Measurements from ENCODE around the gene RAVER1. TPM values are rescaled to one million over a fixed set of nuclear protein-coding genes. Genes with fewer than 3 reads are reported as not detected.

Gene RAVER1
- total and polyA plus RNA-seq, 2 of the 13 experiments (the other 11 are each of a cell fraction or from before 2014, with no cell fraction given) = 3.6 to 7.9 TPM

DNA sequence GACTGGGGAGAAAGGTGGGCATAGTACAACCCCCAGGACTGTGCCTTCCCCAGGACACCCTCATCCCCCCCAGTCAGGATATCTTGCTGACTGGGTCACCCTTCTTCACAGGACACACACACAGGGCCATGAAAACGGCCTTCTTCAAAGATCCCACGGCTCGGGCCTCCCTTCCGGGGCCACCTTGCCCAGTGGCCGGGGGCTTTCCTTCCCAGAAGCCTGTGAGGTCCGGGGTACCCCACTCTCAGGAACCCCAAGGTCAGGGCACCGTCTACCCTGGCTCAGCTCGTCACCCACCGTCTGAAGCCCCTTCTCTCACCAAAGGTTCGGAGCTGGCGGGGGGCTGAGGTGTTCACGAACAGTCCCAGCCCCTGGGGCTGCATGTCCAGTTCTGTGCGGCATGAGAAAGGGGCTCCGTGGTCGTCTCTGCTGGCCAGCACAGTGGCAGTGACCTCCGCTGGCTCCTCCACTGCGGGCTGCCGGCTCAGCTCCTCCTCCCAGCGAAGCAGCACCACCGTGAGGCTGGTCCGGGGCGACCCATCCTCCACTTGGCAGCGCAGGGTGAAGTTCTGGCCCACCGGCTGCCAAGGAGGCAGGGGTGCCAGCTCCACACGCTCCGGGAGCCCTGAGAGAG, 2.1 kb upstream of the RAVER1 start (continued):
- TF ChIP-seq ZNF652 (CRISPR knock-in tag; IDR thresholded peaks at IDR 0.05; ENCODE audit: borderline replicate concordance, low read depth) (no peak), TMF1 (CRISPR knock-in tag; IDR thresholded peaks at IDR 0.05; ENCODE audit: low read depth) (no peak), ZNF251 (CRISPR knock-in tag; IDR thresholded peaks at IDR 0.05) (no peak), ZNF75D (CRISPR knock-in tag; IDR thresholded peaks at IDR 0.05; ENCODE audit: borderline replicate concordance) (no peak), HDAC2 (CRISPR knock-in tag; IDR thresholded peaks at IDR 0.05) (peak; percentile 60; the same call in 1 of the 2 replicates), DMTF1 (CRISPR knock-in tag; IDR thresholded peaks at IDR 0.05) (no peak), ZKSCAN8 (CRISPR knock-in tag; IDR thresholded peaks at IDR 0.05; ENCODE audit: borderline replicate concordance) (no peak), LCORL (IDR thresholded peaks at IDR 0.05) (no peak), LCORL (CRISPR knock-in tag; IDR thresholded peaks at IDR 0.05) (no peak; the same call in 1 of the 2 replicates), MAFG (CRISPR knock-in tag; IDR thresholded peaks at IDR 0.05) (no peak), NR2F1 (CRISPR knock-in tag; IDR thresholded peaks at IDR 0.05) (0 out of 4 replicates have a peak, but pooled peaks of 1 of the 2 experiments have one; percentile 12), SUZ12 (IDR thresholded peaks at IDR 0.05; ENCODE audit: low read depth, low read length) (no peak), HMGA1 (CRISPR knock-in tag; conservative IDR thresholded peaks at IDR 0.05) (no peak), DNMT1 (CRISPR knock-in tag; IDR thresholded peaks at IDR 0.05) (no peak), ZBTB26 (CRISPR knock-in tag; IDR thresholded peaks at IDR 0.05; ENCODE audit: borderline replicate concordance) (no peak), CCDC6 (CRISPR knock-in tag; IDR thresholded peaks at IDR 0.05) (no peak)
- TF ChIP-seq, protein P1, sequence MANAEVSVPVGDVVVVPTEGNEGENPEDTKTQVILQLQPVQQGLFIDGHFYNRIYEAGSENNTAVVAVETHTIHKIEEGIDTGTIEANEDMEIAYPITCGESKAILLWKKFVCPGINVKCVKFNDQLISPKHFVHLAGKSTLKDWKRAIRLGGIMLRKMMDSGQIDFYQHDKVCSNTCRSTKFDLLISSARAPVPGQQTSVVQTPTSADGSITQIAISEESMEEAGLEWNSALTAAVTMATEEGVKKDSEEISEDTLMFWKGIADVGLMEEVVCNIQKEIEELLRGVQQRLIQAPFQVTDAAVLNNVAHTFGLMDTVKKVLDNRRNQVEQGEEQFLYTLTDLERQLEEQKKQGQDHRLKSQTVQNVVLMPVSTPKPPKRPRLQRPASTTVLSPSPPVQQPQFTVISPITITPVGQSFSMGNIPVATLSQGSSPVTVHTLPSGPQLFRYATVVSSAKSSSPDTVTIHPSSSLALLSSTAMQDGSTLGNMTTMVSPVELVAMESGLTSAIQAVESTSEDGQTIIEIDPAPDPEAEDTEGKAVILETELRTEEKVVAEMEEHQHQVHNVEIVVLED (CRISPR knock-in tag; IDR thresholded peaks at IDR 0.05; ENCODE audit: borderline replicate concordance) = no peak
- TF ChIP-seq, protein P2, sequence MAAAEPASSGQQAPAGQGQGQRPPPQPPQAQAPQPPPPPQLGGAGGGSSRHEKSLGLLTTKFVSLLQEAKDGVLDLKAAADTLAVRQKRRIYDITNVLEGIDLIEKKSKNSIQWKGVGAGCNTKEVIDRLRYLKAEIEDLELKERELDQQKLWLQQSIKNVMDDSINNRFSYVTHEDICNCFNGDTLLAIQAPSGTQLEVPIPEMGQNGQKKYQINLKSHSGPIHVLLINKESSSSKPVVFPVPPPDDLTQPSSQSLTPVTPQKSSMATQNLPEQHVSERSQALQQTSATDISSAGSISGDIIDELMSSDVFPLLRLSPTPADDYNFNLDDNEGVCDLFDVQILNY (CRISPR knock-in tag; conservative IDR thresholded peaks at IDR 0.05) = no peak
- TF ChIP-seq, protein P3, sequence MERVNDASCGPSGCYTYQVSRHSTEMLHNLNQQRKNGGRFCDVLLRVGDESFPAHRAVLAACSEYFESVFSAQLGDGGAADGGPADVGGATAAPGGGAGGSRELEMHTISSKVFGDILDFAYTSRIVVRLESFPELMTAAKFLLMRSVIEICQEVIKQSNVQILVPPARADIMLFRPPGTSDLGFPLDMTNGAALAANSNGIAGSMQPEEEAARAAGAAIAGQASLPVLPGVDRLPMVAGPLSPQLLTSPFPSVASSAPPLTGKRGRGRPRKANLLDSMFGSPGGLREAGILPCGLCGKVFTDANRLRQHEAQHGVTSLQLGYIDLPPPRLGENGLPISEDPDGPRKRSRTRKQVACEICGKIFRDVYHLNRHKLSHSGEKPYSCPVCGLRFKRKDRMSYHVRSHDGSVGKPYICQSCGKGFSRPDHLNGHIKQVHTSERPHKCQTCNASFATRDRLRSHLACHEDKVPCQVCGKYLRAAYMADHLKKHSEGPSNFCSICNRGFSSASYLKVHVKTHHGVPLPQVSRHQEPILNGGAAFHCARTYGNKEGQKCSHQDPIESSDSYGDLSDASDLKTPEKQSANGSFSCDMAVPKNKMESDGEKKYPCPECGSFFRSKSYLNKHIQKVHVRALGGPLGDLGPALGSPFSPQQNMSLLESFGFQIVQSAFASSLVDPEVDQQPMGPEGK (CRISPR knock-in tag; IDR thresholded peaks at IDR 0.05) = no peak

All from HepG2 (cell line).